ENCODE results near the gene NBAS.
"Not testable (repeated sequence)": the region's sequence is repeated elsewhere in the genome, so short reads cannot be mapped to it uniquely, and the experiment has no call there.

Gene NBAS

GRCh38 chr2:15520346-15520745 lies 40.8 kb downstream of the NBAS start:
- no peak for DNase-seq

GRCh38 chr2:15518759-15519158 lies 42.4 kb downstream of the NBAS start:
- DNase-seq, result not testable (repeated sequence)

GRCh38 chr2:15517793-15518192 lies 43.3 kb downstream of the NBAS start:
- DNase-seq, result no peak

GRCh38 chr2:15511686-15512085 lies 49.4 kb downstream of the NBAS start:
- no peak for DNase-seq

- no peak for DNase-seq
These were observed 50.6 kb downstream of the NBAS start for GRCh38 chr2:15510552-15510951.

GRCh38 chr2:15510131-15510530 lies 51.0 kb downstream of the NBAS start:
- DNase-seq, result no peak

GRCh38 chr2:15507697-15508096 lies 53.4 kb downstream of the NBAS start:
- DNase-seq, result no peak

GRCh38 chr2:15507061-15507460 lies 54.1 kb downstream of the NBAS start:
- no peak for DNase-seq

- DNase-seq, result no peak
These were observed 54.8 kb downstream of the NBAS start for GRCh38 chr2:15506229-15506819.

- no peak for DNase-seq
These were observed 56.1 kb downstream of the NBAS start for GRCh38 chr2:15504882-15505663.

- not testable (repeated sequence) for DNase-seq
These were observed 61.9 kb downstream of the NBAS start for GRCh38 chr2:15499251-15499650.

GRCh38 chr2:15498554-15498953 lies 62.6 kb downstream of the NBAS start:
- no peak for DNase-seq

- no peak for DNase-seq
These were observed 66.3 kb downstream of the NBAS start for GRCh38 chr2:15494877-15495276.

- no peak for DNase-seq
These were observed 68.3 kb downstream of the NBAS start for GRCh38 chr2:15492773-15493325.

GRCh38 chr2:15486770-15487169 lies 74.4 kb downstream of the NBAS start:
- DNase-seq, result no peak

GRCh38 chr2:15485949-15486348 lies 75.2 kb downstream of the NBAS start:
- no peak for DNase-seq

GRCh38 chr2:15481000-15481399 lies 80.1 kb downstream of the NBAS start:
- no peak for DNase-seq

GRCh38 chr2:15480552-15480951 lies 80.6 kb downstream of the NBAS start:
- DNase-seq, result no peak

GRCh38 chr2:15472876-15473275 lies 88.3 kb downstream of the NBAS start:
- no peak for DNase-seq

- DNase-seq, result no peak
These were observed 89.0 kb downstream of the NBAS start for GRCh38 chr2:15472133-15472532.

- DNase-seq, result no peak
These were observed 89.5 kb downstream of the NBAS start for GRCh38 chr2:15471606-15472005.

- DNase-seq, result no peak
These were observed 101.0 kb downstream of the NBAS start for GRCh38 chr2:15460112-15460620.

GRCh38 chr2:15458277-15458676 lies 102.9 kb downstream of the NBAS start:
- no peak for DNase-seq

- no peak for DNase-seq
These were observed 103.3 kb downstream of the NBAS start for GRCh38 chr2:15457868-15458267.

Measured in NCI-H524 (cell line).